ENCODE data around the gene ZNF628.

- TF ChIP-seq CTCF (conservative IDR thresholded peaks at IDR 0.05; ENCODE audit: low read length) (no peak), EZH2phosphoT487 (IDR thresholded peaks at IDR 0.05; ENCODE audit: borderline replicate concordance) (no peak)
These were observed 7.5 kb downstream of the ZNF628 start for GRCh38 chr19:55483706-55484592.
